HG03520 (cell line): Measurements from ENCODE around the gene SPIN1.

Experiments used
- ATAC-seq: cut with Tn5 transposase; IDR thresholded peaks from one replicate; pipeline ENCODE4 v1.9.1; 2021; ENCODE audit warnings: mild to moderate bottlenecking, moderate library complexity; ENCODE audit not compliant: unreplicated experiment

SPIN1 gene

DNA sequence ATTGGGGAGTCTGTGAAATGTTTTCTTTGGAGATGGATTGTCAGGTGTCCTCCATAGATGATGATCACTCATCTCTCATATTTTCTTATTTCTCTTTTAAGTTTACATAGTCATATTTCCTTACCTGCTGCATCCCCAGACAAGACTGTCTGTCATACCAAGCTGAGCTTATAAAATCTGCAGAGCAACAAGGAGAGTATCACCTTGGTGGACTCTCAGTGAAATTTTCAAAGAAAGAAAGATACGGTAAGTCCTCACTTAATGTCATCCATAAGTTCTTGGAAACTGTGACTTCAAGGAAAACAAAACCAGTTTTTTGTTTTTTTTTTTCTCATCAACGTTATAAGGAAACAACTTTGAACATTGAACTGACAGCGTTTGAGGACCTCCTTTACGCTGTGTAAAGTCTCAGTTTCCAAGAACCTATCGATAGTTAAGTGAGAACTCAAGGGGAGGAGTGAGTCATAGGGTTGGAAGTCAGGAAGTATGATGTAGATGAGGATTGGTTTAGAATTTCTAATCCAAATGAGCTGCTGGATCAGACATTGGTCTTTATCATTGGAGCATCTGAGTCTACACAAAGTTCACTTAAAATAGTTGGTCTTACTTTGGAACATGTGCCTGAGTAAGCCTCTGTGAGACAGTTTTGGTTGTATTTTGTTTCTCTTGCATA, 45.5 kb downstream of the SPIN1 start:
- no peak for ATAC-seq

DNA sequence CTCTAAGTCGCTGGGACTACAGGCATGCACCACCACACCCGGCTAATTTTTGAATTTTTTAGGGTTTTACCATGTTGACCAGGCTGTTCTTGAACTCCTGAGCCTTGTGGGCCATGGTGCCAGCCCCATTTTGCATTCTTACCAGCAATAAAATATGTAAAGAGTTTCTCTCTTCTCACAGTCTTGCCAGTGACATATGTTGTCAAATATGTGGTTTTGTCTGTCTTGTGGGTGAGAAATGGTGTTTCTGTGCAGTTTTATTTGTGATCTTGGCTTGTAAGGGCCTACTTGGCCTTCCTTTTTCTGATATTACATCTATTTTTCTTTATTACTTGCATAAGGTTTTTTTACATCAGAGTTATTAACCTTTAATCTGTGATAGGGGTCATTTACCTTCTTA, 47.1 kb downstream of the SPIN1 start:
- no peak for ATAC-seq

DNA sequence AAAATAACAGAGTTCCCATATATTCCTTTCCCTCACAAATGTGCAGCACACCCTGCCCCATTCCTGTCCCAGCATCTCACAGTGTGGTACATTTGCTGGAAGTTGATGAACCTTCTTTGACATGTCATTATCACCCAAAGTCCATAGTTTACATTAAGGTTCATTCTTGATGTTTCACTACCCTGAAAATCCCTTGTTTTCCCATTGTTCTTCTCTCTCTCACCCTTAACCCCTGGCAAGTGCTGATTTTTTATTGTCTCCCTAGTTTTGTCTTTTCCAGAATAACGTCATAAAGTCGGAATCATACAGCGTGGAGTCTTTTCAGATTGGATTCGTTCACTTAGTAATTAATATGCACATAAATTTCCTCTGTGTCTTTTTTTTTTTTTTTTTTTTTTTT, 48.1 kb downstream of the SPIN1 start:
- ATAC-seq = no peak

DNA sequence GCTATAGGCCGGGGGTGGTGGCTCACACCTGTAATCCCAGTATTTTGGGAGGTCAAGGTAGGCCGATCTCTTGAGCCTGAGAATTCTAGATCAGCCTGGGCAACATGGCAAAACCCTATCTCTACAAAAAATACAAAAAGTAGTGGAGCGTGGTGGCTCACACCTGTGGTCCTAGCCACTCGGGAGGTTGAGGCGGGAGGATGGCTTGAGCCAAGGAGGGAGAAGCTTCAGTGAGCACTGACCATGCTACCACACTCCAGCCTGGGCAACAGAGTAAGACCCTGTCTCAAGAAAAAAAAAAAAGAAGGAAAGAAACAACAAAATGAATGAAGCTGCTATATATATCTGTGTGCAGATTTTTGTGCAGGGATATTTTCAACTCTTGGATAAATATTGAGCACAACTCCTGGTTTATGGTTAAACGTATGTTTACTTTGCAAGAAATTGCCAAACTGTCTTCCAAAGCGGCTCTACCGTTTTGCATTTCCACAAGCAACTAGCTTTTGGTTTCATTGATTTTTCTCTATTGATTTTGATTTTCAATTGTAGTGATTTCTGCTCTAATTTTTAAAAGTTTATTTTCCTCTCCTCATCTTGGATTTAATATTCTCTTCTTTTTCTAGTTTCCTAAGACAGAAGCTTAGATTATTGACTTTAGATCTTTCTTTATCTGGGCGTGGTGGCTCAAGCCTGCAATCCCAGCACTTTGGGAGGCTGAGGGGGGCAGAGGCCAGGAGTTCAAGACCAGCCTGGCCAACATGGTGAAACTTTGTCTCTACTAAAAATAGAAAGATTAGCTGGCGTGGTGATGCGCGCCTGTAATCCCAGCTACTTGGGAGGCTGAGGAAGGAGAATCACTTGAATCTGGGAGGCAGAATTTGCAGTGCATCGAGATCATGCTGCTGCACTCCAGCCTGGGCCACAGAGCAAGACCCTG, 49.2 kb downstream of the SPIN1 start:
- ATAC-seq = no peak

DNA sequence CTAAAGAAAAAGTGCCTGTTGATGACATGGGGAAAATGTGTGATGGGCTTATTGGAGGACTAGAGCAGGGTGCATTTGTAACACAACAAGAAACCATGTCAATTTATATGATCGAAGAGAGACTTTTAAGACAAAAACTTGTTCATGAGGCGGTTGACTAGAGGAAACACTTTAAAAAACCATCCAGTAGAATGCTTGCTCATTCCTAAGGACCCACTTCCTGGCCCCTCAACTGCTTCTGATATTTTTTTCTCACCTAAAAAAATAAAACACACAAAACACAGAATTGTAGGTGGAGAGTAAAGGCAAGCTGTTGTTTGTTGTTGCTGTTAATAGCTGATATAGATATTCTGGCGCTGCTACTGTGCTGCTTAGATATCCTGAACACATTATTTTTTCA, 50.6 kb downstream of the SPIN1 start:
- no peak for ATAC-seq

DNA sequence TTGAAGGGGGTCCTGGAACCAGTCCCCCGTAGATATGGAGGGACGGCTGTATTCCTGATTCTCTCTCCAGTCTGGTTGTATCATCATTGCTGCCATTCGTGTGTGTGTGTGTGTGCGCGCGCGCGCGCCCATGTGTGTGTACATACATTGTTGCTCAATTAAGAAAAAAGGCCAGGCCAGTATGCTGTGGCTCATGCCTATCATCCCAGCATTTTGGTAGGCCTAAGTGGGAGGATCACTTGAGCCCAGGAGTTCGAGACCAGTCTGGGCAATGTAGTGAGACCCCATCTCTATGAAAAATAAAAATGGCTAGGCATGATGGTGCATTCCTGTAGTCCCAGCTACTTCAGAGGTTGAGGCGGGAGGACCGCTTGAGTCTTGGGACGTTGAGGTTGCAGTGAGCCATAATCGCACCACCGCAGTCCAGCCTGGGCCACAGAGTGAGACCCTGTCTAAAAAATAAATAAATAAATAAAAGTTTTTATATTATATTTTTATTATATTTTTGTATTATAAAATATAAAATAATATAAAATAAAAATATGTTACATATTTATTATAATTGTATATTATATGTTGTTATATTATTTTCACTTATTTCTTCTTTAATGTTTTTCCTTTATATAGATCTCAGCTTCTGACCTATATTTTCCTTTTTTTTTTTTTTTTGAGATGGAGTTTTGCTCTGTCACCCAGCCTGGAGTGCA, 53.2 kb downstream of the SPIN1 start:
- ATAC-seq = no peak

DNA sequence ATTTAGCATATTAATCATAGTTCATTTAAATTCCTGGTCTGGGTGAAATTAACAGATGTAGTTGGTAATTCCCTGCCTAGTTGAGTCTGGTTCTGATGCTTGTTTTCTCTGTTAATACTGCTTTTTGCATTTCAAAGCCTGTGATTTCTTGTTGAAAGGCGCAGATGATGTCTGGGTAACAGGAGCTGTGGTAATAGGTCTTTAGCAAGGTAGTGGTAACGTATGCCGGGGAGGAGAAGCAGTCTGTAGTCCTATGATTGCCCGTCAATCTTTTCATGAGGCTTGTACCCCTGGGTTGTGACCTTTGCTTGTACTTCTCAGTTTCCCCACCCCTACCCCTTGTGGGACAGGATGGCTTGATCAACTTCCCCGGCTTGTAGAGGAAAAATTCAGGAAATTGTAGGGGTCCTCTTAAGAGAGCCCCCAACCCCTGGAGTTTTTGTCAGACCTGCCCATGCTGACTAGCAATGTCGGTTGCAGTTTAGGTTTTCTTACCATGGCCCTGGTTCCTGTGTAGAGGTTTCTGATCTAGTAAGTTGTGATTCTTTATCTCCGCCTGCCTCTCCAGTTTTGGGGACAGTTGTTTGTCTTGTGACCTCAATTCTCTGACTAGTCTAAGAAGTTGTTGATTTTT, 55.4 kb downstream of the SPIN1 start:
- ATAC-seq = no peak

DNA sequence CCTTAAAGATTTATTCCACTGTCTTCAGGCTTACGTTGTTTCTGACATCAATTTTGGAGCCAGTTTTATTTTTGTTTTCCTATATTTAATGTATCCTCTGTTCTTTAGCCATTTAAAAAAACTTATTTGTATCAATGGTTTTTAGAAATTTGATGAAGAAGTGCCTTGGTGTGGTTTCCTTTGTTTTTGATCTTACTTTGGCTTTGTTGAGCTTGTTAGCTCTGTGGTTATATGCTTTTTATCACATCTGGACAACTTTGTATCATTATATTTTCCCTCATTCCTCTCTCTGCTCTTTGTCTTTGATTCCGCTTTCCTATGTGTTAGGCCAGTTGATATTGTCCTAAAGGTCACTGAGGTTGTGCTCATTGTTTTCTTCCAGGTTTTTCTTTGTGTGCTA, 58.5 kb downstream of the SPIN1 start:
- ATAC-seq = no peak

DNA sequence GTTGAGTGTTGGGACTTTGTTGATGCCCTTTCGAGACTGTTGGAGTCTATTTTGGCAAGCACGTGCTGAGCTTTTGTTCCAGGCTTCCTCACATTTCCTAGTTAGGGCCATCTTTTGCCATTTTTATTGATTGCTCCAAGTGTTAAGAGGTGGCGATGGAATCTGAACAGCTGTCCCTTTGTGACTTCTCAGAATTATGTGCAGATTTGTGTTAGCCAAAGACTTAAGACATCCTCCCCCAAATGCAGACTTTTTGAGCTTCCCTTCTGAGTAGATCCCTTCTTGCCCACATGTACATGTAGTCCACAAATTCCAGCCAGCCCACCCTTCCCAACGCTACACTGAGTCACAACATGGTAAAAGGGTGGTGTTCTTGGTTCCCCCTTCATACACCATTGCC, 59.2 kb downstream of the SPIN1 start:
- ATAC-seq = no peak

DNA sequence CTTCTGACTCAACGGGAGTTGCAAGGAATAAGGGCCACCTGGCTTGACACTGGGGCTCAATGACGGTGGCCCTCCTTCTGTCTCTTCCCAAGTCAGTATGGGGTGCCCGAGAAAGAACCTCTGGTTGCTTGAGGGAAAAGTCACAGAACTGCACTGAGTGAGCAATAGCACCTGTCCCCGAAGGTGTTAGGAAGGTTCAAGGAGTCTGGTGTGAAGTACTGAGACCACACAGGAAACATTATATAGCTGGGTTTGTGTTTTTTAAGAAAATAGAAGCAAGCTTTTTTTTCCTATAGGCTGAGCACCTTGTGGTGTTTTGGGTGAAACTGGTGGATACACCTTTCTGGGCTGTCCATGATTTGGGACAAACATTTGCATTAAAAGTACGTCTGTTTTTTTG, 62.9 kb downstream of the SPIN1 start:
- no peak for ATAC-seq

DNA sequence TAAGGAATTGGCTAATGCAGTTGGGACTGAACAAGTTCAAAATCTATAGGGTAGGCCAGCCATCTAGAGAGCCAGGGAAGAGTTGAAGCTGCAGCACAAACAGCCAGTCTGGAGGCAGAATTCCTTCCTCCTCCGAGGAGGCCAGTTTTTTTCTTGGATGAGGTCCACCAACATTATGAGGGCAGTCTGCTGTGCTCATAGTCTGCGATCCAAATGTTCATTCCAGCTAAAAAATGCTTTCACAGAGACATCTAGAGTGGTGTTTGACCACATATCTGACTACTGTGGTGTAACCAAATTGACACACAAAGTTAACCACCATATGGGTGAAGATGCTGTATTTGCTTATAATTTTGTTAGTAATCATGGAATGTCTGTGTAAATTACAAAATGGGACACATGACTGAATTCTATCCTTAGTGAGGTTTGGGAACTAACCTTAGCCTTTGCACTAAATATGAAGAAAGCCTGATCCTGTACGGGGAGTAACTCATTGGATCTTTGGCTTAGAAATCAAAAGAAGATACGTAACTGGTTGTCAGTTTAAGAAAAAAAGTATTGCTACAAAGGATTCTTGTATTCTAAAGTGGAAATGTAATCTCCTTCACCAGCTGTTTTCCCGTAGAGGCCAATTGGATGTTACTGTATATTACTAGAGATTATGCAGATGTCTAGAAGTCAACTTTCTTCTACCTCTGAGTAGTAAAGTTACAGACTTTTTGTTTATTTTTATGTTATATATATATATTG, 70.6 kb downstream of the SPIN1 start:
- ATAC-seq = no peak

DNA sequence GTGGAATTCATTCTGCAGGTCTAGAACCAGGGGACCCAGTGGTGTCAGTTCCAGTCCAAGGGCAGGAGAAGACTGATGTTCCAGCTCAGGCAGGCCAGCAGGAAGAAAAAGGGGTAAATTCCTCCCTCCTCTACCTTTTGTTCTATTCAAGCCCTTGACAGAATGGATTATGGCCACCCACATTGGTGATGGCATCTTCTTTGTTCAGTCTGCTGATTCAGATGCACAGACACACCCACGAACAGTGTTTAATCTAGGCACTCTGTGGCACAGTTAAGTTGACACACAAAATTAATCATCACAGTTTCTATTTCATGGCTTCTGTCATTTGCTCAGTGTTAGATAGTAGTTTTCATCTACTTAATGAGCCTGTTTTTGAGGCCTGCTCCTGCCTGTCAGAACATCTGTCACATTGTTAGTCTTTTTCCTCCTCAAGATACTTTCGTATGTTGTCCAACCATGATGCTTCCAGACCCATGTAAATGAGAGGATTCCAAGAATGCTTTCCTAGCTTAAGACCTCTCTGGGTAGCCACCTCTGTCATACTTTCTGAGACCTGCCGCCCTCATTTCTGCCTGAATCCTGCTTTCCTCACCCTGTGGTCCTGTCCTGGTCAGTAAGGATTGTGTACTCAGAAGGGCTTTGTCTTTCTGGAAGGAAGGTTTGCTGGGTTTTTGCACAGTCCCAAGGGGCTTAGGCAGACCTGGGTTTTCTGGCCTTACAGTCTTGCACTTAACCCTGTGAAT, 72.5 kb downstream of the SPIN1 start:
- ATAC-seq = no peak

DNA sequence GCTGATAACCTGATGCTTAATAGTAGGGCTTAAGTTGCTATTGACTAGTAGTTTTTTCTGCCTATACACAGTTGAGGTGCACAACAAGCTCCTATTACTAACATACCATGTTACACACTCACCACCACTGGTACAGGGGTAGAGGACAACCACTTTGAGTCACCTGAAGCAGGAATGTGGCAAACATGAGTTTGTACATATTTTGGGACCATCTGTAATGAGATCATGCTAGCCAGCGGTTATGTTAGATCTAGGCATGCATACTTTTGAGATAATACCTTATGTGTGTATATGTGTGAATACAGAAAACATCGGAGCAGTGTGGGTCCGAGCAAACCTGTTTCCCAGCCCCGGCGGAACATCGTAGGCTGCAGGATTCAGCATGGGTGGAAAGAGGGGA, 73.9 kb downstream of the SPIN1 start:
- no peak for ATAC-seq

DNA sequence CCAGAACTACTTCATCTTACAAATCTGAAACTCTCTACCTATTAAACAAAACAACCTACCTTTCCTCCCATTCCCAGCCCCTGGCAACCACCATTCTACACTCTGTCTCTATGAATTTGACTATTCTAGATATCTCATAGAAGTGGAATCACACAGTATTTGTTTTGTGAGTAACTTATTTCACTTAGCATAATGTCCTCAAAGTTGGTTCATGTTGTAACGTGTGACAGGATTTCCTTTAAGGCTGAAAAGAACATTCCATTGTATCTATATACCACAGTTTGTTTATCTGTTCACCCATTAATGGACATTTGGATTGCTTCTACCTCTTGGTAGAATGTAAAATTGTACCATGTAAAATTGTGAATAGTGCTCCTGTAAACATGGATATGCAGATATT, 76.6 kb downstream of the SPIN1 start:
- ATAC-seq = no peak

DNA sequence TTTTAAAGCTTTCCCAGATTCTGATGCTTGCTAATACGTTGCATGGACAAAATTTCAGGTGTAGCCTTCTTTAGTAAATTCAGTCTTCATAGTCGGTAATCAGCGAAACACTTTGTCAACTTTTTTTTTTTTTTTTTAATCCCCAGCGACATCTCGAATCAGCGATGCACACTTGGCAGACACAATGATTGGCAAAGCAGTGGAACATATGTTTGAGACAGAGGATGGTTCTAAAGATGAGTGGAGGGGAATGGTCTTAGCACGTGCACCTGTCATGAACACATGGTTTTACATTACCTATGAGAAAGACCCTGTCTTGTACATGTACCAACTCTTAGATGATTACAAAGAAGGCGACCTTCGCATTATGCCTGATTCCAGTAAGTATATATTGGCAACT, 80.0 kb downstream of the SPIN1 start:
- no peak for ATAC-seq

DNA sequence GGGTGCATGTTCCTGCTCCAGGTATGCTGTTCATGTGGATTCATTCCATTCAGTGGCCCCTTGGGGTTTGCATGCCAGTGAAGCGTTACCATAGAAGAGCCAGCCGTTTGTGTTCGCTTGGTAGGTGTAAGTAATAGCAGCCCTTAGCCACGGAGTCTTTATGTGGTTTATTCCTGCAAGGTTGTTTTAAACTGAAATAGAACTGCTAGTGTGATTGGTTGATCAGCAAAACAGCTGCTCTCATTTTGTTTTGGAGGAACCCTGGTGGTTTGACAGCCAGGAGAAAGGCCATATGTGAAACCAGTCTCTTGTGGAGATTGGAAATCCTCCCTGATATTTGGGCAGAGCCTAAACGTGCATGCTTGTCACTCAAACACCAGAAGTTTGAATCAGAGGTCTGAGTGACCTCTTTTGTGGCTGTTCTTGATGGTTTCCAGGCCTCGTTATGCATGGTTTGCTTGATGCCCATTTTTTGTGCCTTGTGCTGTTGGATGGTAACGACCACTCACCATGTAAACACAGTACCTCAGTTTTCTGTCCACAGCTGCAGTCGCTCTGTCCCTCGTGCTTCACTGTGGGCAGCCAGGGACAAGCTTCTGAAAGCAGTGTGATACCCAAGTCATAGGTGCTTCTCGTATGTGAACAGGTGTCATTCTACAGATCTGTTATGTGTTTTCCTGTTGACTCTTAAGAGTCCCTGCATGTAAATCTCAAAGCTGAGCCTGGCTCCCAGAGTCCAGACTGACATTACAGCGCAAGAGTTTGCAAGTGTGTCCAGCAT, 88.4 kb downstream of the SPIN1 start:
- ATAC-seq = no peak

DNA sequence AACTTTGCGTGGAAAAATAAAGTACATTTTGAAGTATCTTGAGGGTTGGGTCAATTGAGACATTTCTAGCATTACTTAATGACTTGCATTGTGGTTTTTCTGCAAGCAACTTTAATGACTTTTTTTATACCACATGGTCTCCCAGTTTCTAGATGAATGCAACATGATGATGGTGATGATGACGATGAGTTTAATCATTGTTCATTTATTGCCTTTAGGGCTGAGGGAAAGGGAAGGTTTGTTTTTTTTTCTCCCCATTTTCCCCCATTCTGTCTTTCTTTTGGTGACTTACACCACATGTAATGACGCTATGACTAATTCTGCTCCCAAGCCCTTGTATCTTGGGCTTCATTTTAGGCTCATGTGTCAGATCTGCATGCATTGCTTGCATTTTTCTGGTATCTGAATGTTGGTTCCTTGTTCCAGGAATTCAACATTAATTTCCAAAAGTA, 89.1 kb downstream of the SPIN1 start:
- no peak for ATAC-seq

DNA sequence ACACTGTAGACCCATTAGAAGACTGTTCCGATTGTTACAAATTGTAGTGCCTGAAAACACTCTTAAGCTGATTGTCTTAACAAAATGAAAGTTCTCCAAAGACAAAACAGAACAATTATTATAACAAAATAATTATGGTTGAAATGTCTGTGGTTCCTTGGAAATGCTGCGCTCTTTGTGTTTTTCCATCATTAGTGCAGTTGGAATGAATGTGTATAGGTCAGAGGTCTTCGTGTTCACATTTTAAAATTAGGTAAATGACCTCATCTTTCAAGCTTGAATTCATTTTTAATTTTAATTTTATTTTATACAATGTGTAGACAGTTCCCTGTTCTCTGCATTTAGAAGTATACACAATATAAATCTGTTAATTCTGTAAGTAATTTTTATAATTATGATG, 90.0 kb downstream of the SPIN1 start:
- ATAC-seq = no peak

DNA sequence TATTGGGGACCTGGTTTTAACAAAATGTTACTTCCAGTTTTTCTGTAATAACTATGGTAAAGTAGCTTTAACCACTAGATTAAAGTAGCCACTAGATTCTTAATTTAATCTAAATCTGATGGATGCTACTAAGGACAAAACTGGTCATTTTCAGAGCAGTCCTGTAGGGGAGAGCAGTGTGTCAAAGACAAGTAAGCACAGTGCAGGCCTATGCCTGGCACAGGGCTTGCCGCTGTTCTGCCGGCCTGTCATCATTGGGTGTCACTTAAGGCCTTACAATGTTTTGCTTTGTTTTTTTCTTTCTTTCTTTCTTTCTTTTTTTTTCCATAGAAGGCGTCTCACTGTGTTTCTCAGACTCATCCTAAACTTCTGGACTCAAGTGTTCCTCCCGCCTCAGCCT, 93.7 kb downstream of the SPIN1 start:
- ATAC-seq = no peak
